K562 (cell line): ENCODE data around the gene KCNH2. TPM values are rescaled to one million over a fixed set of nuclear protein-coding genes. Genes with fewer than 3 reads are reported as not detected.

Experiments
- BCL6 ChIP-seq: fragments of 250-450 bp; sonication (Bioruptor Pico); IDR thresholded peaks from 2 replicates; pipeline ENCODE4 v1.4.0; 2020
- CEBPG ChIP-seq, 3 experiments: fragments of 200-800 bp in 1 of 3; sonication (Bioruptor generic) in 1 of 3; sonication (generic) in 1 of 3; formaldehyde crosslinking in 1 of 3; IDR thresholded peaks in 2 of 3; conservative IDR thresholded peaks in 1 of 3; 2 replicates each; pipeline versions ENCODE4 v1.6.1 to v1.8.0; 2016 to 2022; ENCODE audit warnings: missing compliant biosample characterization in 2 of 3, missing genetic modification characterization in 2 of 3, mild to moderate bottlenecking in 1 of 3, missing genetic modification reagents in 1 of 3
- GATA2 ChIP-seq: sonication (generic); formaldehyde crosslinking; IDR thresholded peaks from 2 replicates; pipeline ENCODE4 v1.4.0; 2020; ENCODE audit warnings: mild to moderate bottlenecking, missing genetic modification reagents
- LARP7 ChIP-seq: fragments of 450-650 bp; IDR thresholded peaks from 2 replicates; pipeline ENCODE4 v1.6.1; 2016
- MCM3 ChIP-seq: fragments of 450-650 bp; IDR thresholded peaks from 2 replicates; pipeline ENCODE4 v1.6.1; 2016
- NR2C1 ChIP-seq, 2 experiments: fragments of 450-650 bp; IDR thresholded peaks; 2 replicates each; pipeline ENCODE4 v1.6.1; 2017; ENCODE audit warnings: mild to moderate bottlenecking in 2 of 2, antibody characterized with exemption in 1 of 2, inconsistent platforms in 1 of 2, missing compliant biosample characterization in 1 of 2, missing genetic modification characterization in 1 of 2
- SREBF2 ChIP-seq: sonication (generic); formaldehyde crosslinking; IDR thresholded peaks from 2 replicates; pipeline ENCODE4 v1.4.0; 2020; ENCODE audit warnings: mild to moderate bottlenecking, missing genetic modification reagents
- SRSF9 ChIP-seq: fragments of 200-400 bp; formaldehyde crosslinking; IDR thresholded peaks from 2 replicates; pipeline ENCODE4 v1.6.1; 2017; ENCODE audit warnings: low read depth, low read length, borderline replicate concordance
- TCF15 ChIP-seq: fragments of 250-450 bp; sonication (Bioruptor Pico); IDR thresholded peaks from 2 replicates; pipeline ENCODE4 v1.8.0; 2022; ENCODE audit warnings: moderate library complexity, mild to moderate bottlenecking, inconsistent platforms
- TCF7L2 ChIP-seq: fragments of 150-350 bp; IDR thresholded peaks from 2 replicates; pipeline ENCODE4 v1.6.1; 2016; ENCODE audit warnings: low read depth, mild to moderate bottlenecking, low read length, moderate library complexity
- U2AF2 ChIP-seq: fragments of 200-400 bp; formaldehyde crosslinking; optimal IDR thresholded peaks from 2 replicates; pipeline ENCODE3; 2017; ENCODE audit warnings: low read depth, mild to moderate bottlenecking, low read length
- ZBTB1 ChIP-seq: sonication (generic); formaldehyde crosslinking; IDR thresholded peaks from 2 replicates; pipeline ENCODE4 v1.8.1; 2023; ENCODE audit warnings: missing genetic modification reagents, low read depth, mild to moderate bottlenecking, borderline replicate concordance
- ZNF212 ChIP-seq: fragments of 450-650 bp; formaldehyde crosslinking; IDR thresholded peaks from 2 replicates; pipeline ENCODE4 v1.4.0; 2020; ENCODE audit warnings: mild to moderate bottlenecking
- ZNF316 ChIP-seq: fragments of 450-650 bp; IDR thresholded peaks from 2 replicates; pipeline ENCODE4 v1.6.1; 2016
- polyA plus RNA-seq, 8 experiments: library from polyadenylated mRNA; depleted of rRNA in 4 of 8; stranded (reverse) in 5 of 8; unstranded in 3 of 8; fragments of >200 nt; fragmentation: Nextera tagmentation in 2 of 8; fragmentation: Illumina TruSeq in 1 of 8; extraction: Ambion mirVana in 2 of 8; extraction: Trizol in 1 of 8; gene quantifications; 2 replicates each; pipeline versions ENCODE4 v1.2.1 to v1.2.3, GENCODE V29; 2011 to 2014; ENCODE audit warnings: inconsistent platforms in 1 of 8, missing spikeins in 1 of 8
- total RNA-seq, 7 experiments: library from RNA; depleted of rRNA in 6 of 7; stranded (reverse); fragments of >200 nt in 6 of 7; fragmentation: Illumina TruSeq in 2 of 7; extraction: Trizol in 2 of 7; gene quantifications; 2 replicates each; pipeline versions ENCODE4 v1.2.1 to v1.2.3, GENCODE V29; 2011 to 2021; ENCODE audit warnings: low replicate concordance in 1 of 7
- TF ChIP-seq, protein P1 (sequence below): fragments of 450-650 bp; IDR thresholded peaks from 2 replicates; pipeline ENCODE4 v1.6.1; 2016; ENCODE audit warnings: mild to moderate bottlenecking
- TF ChIP-seq, protein P2 (sequence below): fragments of 450-650 bp; IDR thresholded peaks from 2 replicates; pipeline ENCODE4 v1.6.1; 2018; ENCODE audit not compliant: partially characterized antibody
- TF ChIP-seq, protein P3 (sequence below): fragments of 450-650 bp; IDR thresholded peaks from one replicate; pipeline ENCODE4 v1.6.1; 2018; ENCODE audit warnings: mild to moderate bottlenecking, moderate library complexity; ENCODE audit not compliant: partially characterized antibody
- TF ChIP-seq, protein P4 (sequence below): fragments of 450-650 bp; conservative IDR thresholded peaks from 2 replicates; pipeline ENCODE4 v1.6.1; 2016; ENCODE audit warnings: missing genetic modification characterization, low read depth, mild to moderate bottlenecking, missing compliant biosample characterization, moderate library complexity

KCNH2 gene
- total and polyA plus RNA-seq, 9 of the 15 experiments (the other 6 are each of a cell fraction or from before 2014, with no cell fraction given), result 18.1 to 368 (median 218) TPM

DNA sequence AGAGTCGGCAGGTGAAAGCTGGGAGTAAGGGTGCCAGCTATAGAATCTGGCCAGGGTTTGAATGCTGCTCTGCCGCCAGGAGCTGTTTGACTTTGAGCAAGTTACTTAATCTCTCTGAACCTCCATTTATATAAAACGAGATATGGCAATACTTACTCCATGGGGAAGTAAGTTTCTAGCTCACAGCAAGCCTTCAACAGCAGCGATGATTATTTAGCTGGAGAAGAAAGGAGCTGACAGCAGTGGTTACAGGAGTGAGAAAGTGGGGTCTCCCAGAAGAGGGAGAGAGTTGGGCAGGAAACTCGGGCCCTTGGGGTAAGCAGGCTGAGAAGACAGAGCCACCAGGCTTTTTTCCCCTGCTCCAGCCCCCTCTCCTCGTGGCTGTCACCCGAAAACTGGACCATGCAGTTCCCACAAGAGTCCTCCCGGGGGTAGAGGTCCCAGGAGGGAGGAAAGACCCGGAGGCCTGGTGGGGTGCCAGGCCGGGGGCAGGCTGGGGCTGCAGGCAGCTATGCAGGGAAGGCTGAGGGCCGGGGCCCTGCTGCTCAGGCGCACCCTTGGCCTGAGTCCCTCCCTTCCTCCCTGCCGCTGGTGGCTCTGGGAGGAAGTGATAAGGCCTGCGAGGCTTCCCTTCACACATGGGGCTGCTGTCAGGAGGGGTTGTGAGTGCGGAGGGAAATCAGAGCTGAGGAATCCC, 16.2 kb upstream of the KCNH2 start (continued):
- TF ChIP-seq ZNF316 (no peak), SREBF2 (no peak), LARP7 (no peak), ZBTB1 (CRISPR knock-in tag) (no peak; the same call in 1 of the 2 replicates), GATA2 (CRISPR knock-in tag) (peak; percentile 79; the same call in 1 of the 2 replicates), BCL6 (no peak), MCM3 (no peak), SRSF9 (no peak), TCF15 (0 out of 2 replicates have a peak, but pooled peaks have one; percentile 21), NR2C1 (IDR thresholded peaks at IDR 0.05) (no peak), NR2C1 (tag; IDR thresholded peaks at IDR 0.05) (peak; percentile 51; the same call in 1 of the 2 replicates), U2AF2 (no peak), ZNF212 (CRISPR knock-in tag) (0 out of 2 replicates have a peak, but pooled peaks have one; percentile 20), TCF7L2 (no peak), CEBPG (CRISPR knock-in tag; IDR thresholded peaks at IDR 0.05) (no peak), CEBPG (tag; conservative IDR thresholded peaks at IDR 0.05 in 1 of 2, IDR thresholded peaks at IDR 0.05 in 1 of 2) (no peak)
- TF ChIP-seq, protein P1, sequence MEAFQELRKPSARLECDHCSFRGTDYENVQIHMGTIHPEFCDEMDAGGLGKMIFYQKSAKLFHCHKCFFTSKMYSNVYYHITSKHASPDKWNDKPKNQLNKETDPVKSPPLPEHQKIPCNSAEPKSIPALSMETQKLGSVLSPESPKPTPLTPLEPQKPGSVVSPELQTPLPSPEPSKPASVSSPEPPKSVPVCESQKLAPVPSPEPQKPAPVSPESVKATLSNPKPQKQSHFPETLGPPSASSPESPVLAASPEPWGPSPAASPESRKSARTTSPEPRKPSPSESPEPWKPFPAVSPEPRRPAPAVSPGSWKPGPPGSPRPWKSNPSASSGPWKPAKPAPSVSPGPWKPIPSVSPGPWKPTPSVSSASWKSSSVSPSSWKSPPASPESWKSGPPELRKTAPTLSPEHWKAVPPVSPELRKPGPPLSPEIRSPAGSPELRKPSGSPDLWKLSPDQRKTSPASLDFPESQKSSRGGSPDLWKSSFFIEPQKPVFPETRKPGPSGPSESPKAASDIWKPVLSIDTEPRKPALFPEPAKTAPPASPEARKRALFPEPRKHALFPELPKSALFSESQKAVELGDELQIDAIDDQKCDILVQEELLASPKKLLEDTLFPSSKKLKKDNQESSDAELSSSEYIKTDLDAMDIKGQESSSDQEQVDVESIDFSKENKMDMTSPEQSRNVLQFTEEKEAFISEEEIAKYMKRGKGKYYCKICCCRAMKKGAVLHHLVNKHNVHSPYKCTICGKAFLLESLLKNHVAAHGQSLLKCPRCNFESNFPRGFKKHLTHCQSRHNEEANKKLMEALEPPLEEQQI, result no peak
- TF ChIP-seq, protein P2, sequence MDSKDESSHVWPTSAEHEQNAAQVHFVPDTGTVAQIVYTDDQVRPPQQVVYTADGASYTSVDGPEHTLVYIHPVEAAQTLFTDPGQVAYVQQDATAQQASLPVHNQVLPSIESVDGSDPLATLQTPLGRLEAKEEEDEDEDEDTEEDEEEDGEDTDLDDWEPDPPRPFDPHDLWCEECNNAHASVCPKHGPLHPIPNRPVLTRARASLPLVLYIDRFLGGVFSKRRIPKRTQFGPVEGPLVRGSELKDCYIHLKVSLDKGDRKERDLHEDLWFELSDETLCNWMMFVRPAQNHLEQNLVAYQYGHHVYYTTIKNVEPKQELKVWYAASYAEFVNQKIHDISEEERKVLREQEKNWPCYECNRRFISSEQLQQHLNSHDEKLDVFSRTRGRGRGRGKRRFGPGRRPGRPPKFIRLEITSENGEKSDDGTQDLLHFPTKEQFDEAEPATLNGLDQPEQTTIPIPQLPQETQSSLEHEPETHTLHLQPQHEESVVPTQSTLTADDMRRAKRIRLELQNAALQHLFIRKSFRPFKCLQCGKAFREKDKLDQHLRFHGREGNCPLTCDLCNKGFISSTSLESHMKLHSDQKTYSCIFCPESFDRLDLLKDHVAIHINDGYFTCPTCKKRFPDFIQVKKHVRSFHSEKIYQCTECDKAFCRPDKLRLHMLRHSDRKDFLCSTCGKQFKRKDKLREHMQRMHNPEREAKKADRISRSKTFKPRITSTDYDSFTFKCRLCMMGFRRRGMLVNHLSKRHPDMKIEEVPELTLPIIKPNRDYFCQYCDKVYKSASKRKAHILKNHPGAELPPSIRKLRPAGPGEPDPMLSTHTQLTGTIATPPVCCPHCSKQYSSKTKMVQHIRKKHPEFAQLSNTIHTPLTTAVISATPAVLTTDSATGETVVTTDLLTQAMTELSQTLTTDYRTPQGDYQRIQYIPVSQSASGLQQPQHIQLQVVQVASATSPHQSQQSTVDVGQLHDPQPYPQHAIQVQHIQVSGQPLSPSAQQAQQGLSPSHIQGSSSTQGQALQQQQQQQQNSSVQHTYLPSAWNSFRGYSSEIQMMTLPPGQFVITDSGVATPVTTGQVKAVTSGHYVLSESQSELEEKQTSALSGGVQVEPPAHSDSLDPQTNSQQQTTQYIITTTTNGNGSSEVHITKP, result peak; percentile 31
- TF ChIP-seq, protein P3, sequence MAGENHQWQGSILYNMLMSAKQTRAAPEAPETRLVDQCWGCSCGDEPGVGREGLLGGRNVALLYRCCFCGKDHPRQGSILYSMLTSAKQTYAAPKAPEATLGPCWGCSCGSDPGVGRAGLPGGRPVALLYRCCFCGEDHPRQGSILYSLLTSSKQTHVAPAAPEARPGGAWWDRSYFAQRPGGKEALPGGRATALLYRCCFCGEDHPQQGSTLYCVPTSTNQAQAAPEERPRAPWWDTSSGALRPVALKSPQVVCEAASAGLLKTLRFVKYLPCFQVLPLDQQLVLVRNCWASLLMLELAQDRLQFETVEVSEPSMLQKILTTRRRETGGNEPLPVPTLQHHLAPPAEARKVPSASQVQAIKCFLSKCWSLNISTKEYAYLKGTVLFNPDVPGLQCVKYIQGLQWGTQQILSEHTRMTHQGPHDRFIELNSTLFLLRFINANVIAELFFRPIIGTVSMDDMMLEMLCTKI, result no peak
- TF ChIP-seq, protein P4, sequence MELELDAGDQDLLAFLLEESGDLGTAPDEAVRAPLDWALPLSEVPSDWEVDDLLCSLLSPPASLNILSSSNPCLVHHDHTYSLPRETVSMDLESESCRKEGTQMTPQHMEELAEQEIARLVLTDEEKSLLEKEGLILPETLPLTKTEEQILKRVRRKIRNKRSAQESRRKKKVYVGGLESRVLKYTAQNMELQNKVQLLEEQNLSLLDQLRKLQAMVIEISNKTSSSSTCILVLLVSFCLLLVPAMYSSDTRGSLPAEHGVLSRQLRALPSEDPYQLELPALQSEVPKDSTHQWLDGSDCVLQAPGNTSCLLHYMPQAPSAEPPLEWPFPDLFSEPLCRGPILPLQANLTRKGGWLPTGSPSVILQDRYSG (tag), result peak; percentile 68
